Smooth muscle cell (in vitro differentiated cells): ENCODE data around the gene BSND. TPM values are rescaled to one million over a fixed set of nuclear protein-coding genes. Genes with fewer than 3 reads are reported as not detected.

Source experiments
- DNase-seq: peaks from one replicate; lab custom pipeline; 2025; ENCODE audit not compliant: unreplicated experiment; lab: John Stamatoyannopoulos, UW
- H2AFZ ChIP-seq: fragments of 200-600 bp; sonication (generic); 2 replicates; pipeline ENCODE4 v1.6.0; 2016; ENCODE audit warnings: antibody characterized with exemption, low read depth, mild to moderate bottlenecking
- H3F3A ChIP-seq: fragments of 200-600 bp; sonication (generic); 2 replicates; pipeline ENCODE4 v1.6.0; 2017; ENCODE audit warnings: antibody characterized with exemption, low read depth
- H3K27ac ChIP-seq: fragments of 200-600 bp; sonication (generic); 2 replicates; pipeline ENCODE4 v1.5.1; 2016; ENCODE audit warnings: low read depth, mild to moderate bottlenecking
- H3K27me3 ChIP-seq: fragments of 200-600 bp; sonication (generic); 2 replicates; pipeline ENCODE4 v1.6.1; 2016; ENCODE audit warnings: low read depth, mild to moderate bottlenecking
- H3K36me3 ChIP-seq: fragments of 200-600 bp; sonication (generic); 2 replicates; pipeline ENCODE4 v1.5.1; 2016; ENCODE audit warnings: low read depth
- H3K4me1 ChIP-seq: fragments of 200-600 bp; sonication (generic); 2 replicates; pipeline ENCODE4 v1.5.1; 2016; ENCODE audit warnings: low read depth
- H3K4me2 ChIP-seq: fragments of 200-600 bp; sonication (generic); 2 replicates; pipeline ENCODE4 v1.6.0; 2016; ENCODE audit warnings: mild to moderate bottlenecking
- H3K4me3 ChIP-seq: fragments of 200-600 bp; sonication (generic); 2 replicates; pipeline ENCODE4 v1.5.1; 2016; ENCODE audit warnings: mild to moderate bottlenecking
- H3K79me2 ChIP-seq: fragments of 200-600 bp; sonication (generic); 2 replicates; pipeline ENCODE4 v1.6.0; 2016; ENCODE audit warnings: low read depth, mild to moderate bottlenecking
- H3K9ac ChIP-seq: fragments of 200-600 bp; sonication (generic); 2 replicates; pipeline ENCODE4 v1.6.0; 2016; ENCODE audit warnings: low read depth
- H3K9me3 ChIP-seq: fragments of 200-600 bp; sonication (generic); replicated peaks from 2 replicates; pipeline ENCODE4 v1.5.1; 2016; ENCODE audit warnings: low read depth
- H4K20me1 ChIP-seq: fragments of 200-600 bp; sonication (generic); 2 replicates; pipeline ENCODE4 v1.6.0; 2016; ENCODE audit warnings: low read depth
- CTCF ChIP-seq: fragments of 200-600 bp; sonication (generic); IDR thresholded peaks from 2 replicates; pipeline ENCODE4 v1.5.1; 2017; ENCODE audit warnings: borderline replicate concordance, mild to moderate bottlenecking, antibody characterized with exemption; ENCODE audit not compliant: insufficient read depth, poor library complexity, severe bottlenecking
- WGBS: methylation state at CpG from one replicate; pipeline ENCODE4 v1.1.7; 2016; ENCODE audit warnings: low lambda C conversion rate; 5-methylcytosine and 5-hydroxymethylcytosine counted together
- polyA plus RNA-seq: library from polyadenylated mRNA; unstranded; fragments of >200 nt; fragmentation: Nextera tagmentation; extraction: Ambion mirVana; gene quantifications from 2 replicates; pipeline ENCODE4 v1.2.1, GENCODE V29; 2016
- total RNA-seq: library from RNA; depleted of rRNA; stranded (reverse); fragments of >200 nt; gene quantifications from 2 replicates; pipeline ENCODE4 v1.2.3, GENCODE V29; 2014

The BSND gene
- total and polyA plus RNA-seq, 2 experiments from 2014 or later: not detected

GRCh38 chr1:55010194-55010886 is 11.6 kb downstream of the BSND start:
- Histone ChIP-seq H3K4me3 (no peak overlapping the region), H3K79me2 (no peaks in the 10 kb centered on the region), H3F3A (no peaks in the 10 kb centered on the region), H3K4me2 (no peak overlapping the region), H4K20me1 (no peaks in the 10 kb centered on the region), H3K4me1 (no peaks in the 10 kb centered on the region), H3K9me3 (no peaks in the 10 kb centered on the region), H2AFZ (no peak overlapping the region), H3K27ac (no peak overlapping the region), H3K27me3 (peaks cover 2% of the 10 kb centered on the region), H3K9ac (no peak overlapping the region), H3K36me3 (no peaks in the 10 kb centered on the region)
- WGBS: 84% methylated on average over 9 of the region's 9 CpGs
- DNase-seq: no peak
- no peak for TF ChIP-seq CTCF

GRCh38 chr1:55010887-55011217 is 12.1 kb downstream of the BSND start:
- H3K36me3 ChIP-seq: no peaks in the 10 kb centered on the region
- no peak for DNase-seq
- no peak overlapping the region for H3K9ac ChIP-seq
- H3K9me3 ChIP-seq: no peaks in the 10 kb centered on the region
- H2AFZ ChIP-seq: no peak overlapping the region
- no peak overlapping the region for H3K4me3 ChIP-seq
- whole genome bisulfite sequencing: 74% methylated on average over 7 of the region's 7 CpGs
- no peaks in the 10 kb centered on the region for H3K4me1 ChIP-seq
- H3F3A ChIP-seq: no peaks in the 10 kb centered on the region
- TF ChIP-seq CTCF: peak; percentile 4
- H3K27me3 ChIP-seq: peaks cover 2% of the 10 kb centered on the region
- H3K27ac ChIP-seq: no peak overlapping the region
- H3K79me2 ChIP-seq: no peaks in the 10 kb centered on the region
- no peak overlapping the region for H3K4me2 ChIP-seq
- H4K20me1 ChIP-seq: no peaks in the 10 kb centered on the region

GRCh38 chr1:55012661-55013060 is 13.9 kb downstream of the BSND start:
- Histone ChIP-seq H3K79me2 (no peaks in the 10 kb centered on the region), H3F3A (no peaks in the 10 kb centered on the region), H3K4me3 (no peak overlapping the region), H4K20me1 (no peaks in the 10 kb centered on the region), H2AFZ (no peak overlapping the region), H3K27ac (no peak overlapping the region), H3K27me3 (peaks cover 2% of the 10 kb centered on the region), H3K9me3 (no peaks in the 10 kb centered on the region), H3K36me3 (no peaks in the 10 kb centered on the region), H3K9ac (no peak overlapping the region), H3K4me2 (no peak overlapping the region), H3K4me1 (no peaks in the 10 kb centered on the region)
- 93% methylated on average over 1 of the region's 1 CpG for WGBS
- DNase-seq: no peak
- no peak for TF ChIP-seq CTCF

GRCh38 chr1:55015123-55015522 is 16.4 kb downstream of the BSND start:
- no peak overlapping the region for H3K27ac ChIP-seq
- H3K9ac ChIP-seq: no peak overlapping the region
- no peak overlapping the region for H3K4me2 ChIP-seq
- H3K27me3 ChIP-seq: peaks cover 2% of the 10 kb centered on the region
- no peaks in the 10 kb centered on the region for H3F3A ChIP-seq
- H4K20me1 ChIP-seq: no peaks in the 10 kb centered on the region
- no peaks in the 10 kb centered on the region for H3K79me2 ChIP-seq
- DNase-seq: no peak
- no peaks in the 10 kb centered on the region for H3K36me3 ChIP-seq
- H3K4me3 ChIP-seq: no peak overlapping the region
- TF ChIP-seq CTCF: no peak
- H3K9me3 ChIP-seq: no peaks in the 10 kb centered on the region
- 87% methylated on average over 5 of the region's 5 CpGs for WGBS
- no peaks in the 10 kb centered on the region for H3K4me1 ChIP-seq
- no peak overlapping the region for H2AFZ ChIP-seq
